WTC11 (cell line): Measurements from ENCODE around the gene SH3GL3. TPM values are rescaled to one million over a fixed set of nuclear protein-coding genes. Genes with fewer than 3 reads are reported as not detected.

Experiments
- ATAC-seq: fragments of 200-7000 bp; cut with Tn5 transposase; 2 replicates; pipeline ENCODE4 v1.10.0; 2021; ENCODE audit warnings: mild to moderate bottlenecking, moderate library complexity
- CTCF ChIA-PET: fragments of 300-600 bp; sonication (Branson Sonifier 250); formaldehyde crosslinking; loops from one replicate; lab custom pipeline; 2021; ENCODE audit warnings: antibody characterized with exemption; lab: Charles Lee
- POLR2A ChIA-PET: fragments of 350-600 bp; sonication (Branson Sonifier 250); formaldehyde crosslinking; loops from one replicate; lab custom pipeline; 2021; ENCODE audit warnings: antibody characterized with exemption; lab: Charles Lee
- DNase-seq: peaks from one replicate; pipeline ENCODE4 v3.0.0; 2021; ENCODE audit warnings: low spot score
- H3K27ac Mint-ChIP-seq: 2 replicates; pipeline ENCODE4 v1.8.0; 2021; ENCODE audit warnings: mixed read lengths
- H3K27me3 Mint-ChIP-seq: 2 replicates; pipeline ENCODE4 v1.8.0; 2021; ENCODE audit warnings: low read depth, mild to moderate bottlenecking, moderate library complexity, mixed read lengths
- H3K36me3 Mint-ChIP-seq: 2 replicates; pipeline ENCODE4 v1.8.0; 2021; ENCODE audit warnings: mixed read lengths
- H3K4me1 Mint-ChIP-seq: 2 replicates; pipeline ENCODE4 v1.8.0; 2022; ENCODE audit warnings: mixed read lengths
- H3K4me3 Mint-ChIP-seq: 2 replicates; pipeline ENCODE4 v1.8.0; 2021; ENCODE audit warnings: mild to moderate bottlenecking, moderate library complexity, mixed read lengths
- H3K9me3 Mint-ChIP-seq: 2 replicates; pipeline ENCODE4 v1.8.0; 2021; ENCODE audit warnings: mixed read lengths
- ATF1 ChIP-seq: sonication (generic); formaldehyde crosslinking; IDR thresholded peaks from 2 replicates; pipeline ENCODE4 v1.8.1; 2023; ENCODE audit warnings: mild to moderate bottlenecking, moderate library complexity, missing genetic modification reagents
- CBFB ChIP-seq: sonication (generic); formaldehyde crosslinking; IDR thresholded peaks from 2 replicates; pipeline ENCODE4 v1.8.1; 2022; ENCODE audit warnings: mild to moderate bottlenecking, low read depth, missing genetic modification reagents
- FOXJ3 ChIP-seq: sonication (generic); formaldehyde crosslinking; IDR thresholded peaks from 2 replicates; pipeline ENCODE4 v1.9.0; 2021; ENCODE audit warnings: missing genetic modification reagents, mild to moderate bottlenecking, borderline replicate concordance
- GABPB1 ChIP-seq: sonication (generic); formaldehyde crosslinking; IDR thresholded peaks from 2 replicates; pipeline ENCODE4 v1.8.1; 2023; ENCODE audit warnings: mild to moderate bottlenecking, missing genetic modification reagents
- GRHL2 ChIP-seq: fragments of 250-450 bp; sonication (Bioruptor Pico); IDR thresholded peaks from 2 replicates; pipeline ENCODE4 v1.8.0; 2022; ENCODE audit warnings: mild to moderate bottlenecking, moderate library complexity; ENCODE audit not compliant: insufficient replicate concordance, severe bottlenecking
- HMGA2 ChIP-seq: fragments of 250-450 bp; sonication (Bioruptor Pico); IDR thresholded peaks from 2 replicates; pipeline ENCODE4 v1.4.0; 2021; ENCODE audit warnings: mild to moderate bottlenecking, moderate library complexity
- KAT7 ChIP-seq: sonication (generic); formaldehyde crosslinking; IDR thresholded peaks from 2 replicates; pipeline ENCODE4 v1.8.1; 2023; ENCODE audit warnings: missing genetic modification reagents, mild to moderate bottlenecking, borderline replicate concordance
- MXD4 ChIP-seq: fragments of 250-450 bp; sonication (Bioruptor Pico); IDR thresholded peaks from 2 replicates; pipeline ENCODE4 v1.8.0; 2021; ENCODE audit warnings: mild to moderate bottlenecking, moderate library complexity, borderline replicate concordance
- NFE2L1 ChIP-seq: sonication (generic); formaldehyde crosslinking; IDR thresholded peaks from 2 replicates; pipeline ENCODE4 v1.8.1; 2023; ENCODE audit warnings: missing genetic modification reagents
- STAT6 ChIP-seq: sonication (generic); formaldehyde crosslinking; conservative IDR thresholded peaks from 2 replicates; pipeline ENCODE4 v1.8.1; 2023; ENCODE audit warnings: mild to moderate bottlenecking, low read depth, missing genetic modification reagents, moderate library complexity
- ZNF219 ChIP-seq: sonication (generic); formaldehyde crosslinking; IDR thresholded peaks from 2 replicates; pipeline ENCODE4 v1.8.0; 2023; ENCODE audit warnings: missing genetic modification reagents, mild to moderate bottlenecking, borderline replicate concordance
- ZNF232 ChIP-seq: sonication (generic); formaldehyde crosslinking; IDR thresholded peaks from 2 replicates; pipeline ENCODE4 v1.8.0; 2022; ENCODE audit warnings: mild to moderate bottlenecking, missing genetic modification reagents
- ZNF512 ChIP-seq: sonication (generic); formaldehyde crosslinking; IDR thresholded peaks from 2 replicates; pipeline ENCODE4 v1.8.1; 2022; ENCODE audit warnings: missing genetic modification reagents, borderline replicate concordance
- total RNA-seq: library from RNA; stranded (reverse); gene quantifications from 3 replicates; pipeline ENCODE4 v1.2.3, GENCODE V29; 2021
- TF ChIP-seq, protein P1 (sequence below): sonication (generic); formaldehyde crosslinking; IDR thresholded peaks from 2 replicates; pipeline ENCODE4 v1.8.0; 2022; ENCODE audit warnings: missing genetic modification reagents
- TF ChIP-seq, protein P2 (sequence below): fragments of 250-450 bp; sonication (Bioruptor Pico); IDR thresholded peaks from 2 replicates; pipeline ENCODE4 v1.9.0; 2021; ENCODE audit warnings: mild to moderate bottlenecking, borderline replicate concordance

The SH3GL3 gene
- total RNA-seq, 1 experiment from 2014 or later: 9.2 TPM

- no peak for ATAC-seq
- Mint-ChIP-seq H3K4me1 (peaks cover 24% of the 10 kb centered on the region), H3K27me3 (peaks cover 14% of the 10 kb centered on the region)
Measured at GRCh38 chr15:83516935-83517334, 69.8 kb downstream of the SH3GL3 start.

More at GRCh38 chr15:83516935-83517334, 69.8 kb downstream of the SH3GL3 start:
- ChIA-PET CTCF (no interaction called here), POLR2A (no interaction called here)
- Mint-ChIP-seq H3K4me3 (no peak overlapping the region), H3K9me3 (peaks cover 12% of the 10 kb centered on the region), H3K27ac (no peak overlapping the region)
- no peak for TF ChIP-seq KAT7
- no peak for TF ChIP-seq FOXJ3 (CRISPR knock-in tag)
- TF ChIP-seq ZNF512 (CRISPR knock-in tag): no peak
- no peak for TF ChIP-seq MXD4 (CRISPR knock-in tag)
- TF ChIP-seq STAT6 (CRISPR knock-in tag): no peak
- no peak for TF ChIP-seq ATF1 (CRISPR knock-in tag)
- TF ChIP-seq, protein P1, sequence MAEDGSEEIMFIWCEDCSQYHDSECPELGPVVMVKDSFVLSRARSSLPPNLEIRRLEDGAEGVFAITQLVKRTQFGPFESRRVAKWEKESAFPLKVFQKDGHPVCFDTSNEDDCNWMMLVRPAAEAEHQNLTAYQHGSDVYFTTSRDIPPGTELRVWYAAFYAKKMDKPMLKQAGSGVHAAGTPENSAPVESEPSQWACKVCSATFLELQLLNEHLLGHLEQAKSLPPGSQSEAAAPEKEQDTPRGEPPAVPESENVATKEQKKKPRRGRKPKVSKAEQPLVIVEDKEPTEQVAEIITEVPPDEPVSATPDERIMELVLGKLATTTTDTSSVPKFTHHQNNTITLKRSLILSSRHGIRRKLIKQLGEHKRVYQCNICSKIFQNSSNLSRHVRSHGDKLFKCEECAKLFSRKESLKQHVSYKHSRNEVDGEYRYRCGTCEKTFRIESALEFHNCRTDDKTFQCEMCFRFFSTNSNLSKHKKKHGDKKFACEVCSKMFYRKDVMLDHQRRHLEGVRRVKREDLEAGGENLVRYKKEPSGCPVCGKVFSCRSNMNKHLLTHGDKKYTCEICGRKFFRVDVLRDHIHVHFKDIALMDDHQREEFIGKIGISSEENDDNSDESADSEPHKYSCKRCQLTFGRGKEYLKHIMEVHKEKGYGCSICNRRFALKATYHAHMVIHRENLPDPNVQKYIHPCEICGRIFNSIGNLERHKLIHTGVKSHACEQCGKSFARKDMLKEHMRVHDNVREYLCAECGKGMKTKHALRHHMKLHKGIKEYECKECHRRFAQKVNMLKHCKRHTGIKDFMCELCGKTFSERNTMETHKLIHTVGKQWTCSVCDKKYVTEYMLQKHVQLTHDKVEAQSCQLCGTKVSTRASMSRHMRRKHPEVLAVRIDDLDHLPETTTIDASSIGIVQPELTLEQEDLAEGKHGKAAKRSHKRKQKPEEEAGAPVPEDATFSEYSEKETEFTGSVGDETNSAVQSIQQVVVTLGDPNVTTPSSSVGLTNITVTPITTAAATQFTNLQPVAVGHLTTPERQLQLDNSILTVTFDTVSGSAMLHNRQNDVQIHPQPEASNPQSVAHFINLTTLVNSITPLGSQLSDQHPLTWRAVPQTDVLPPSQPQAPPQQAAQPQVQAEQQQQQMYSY (CRISPR knock-in tag): no peak
- TF ChIP-seq ZNF219: no peak
- TF ChIP-seq HMGA2 (CRISPR knock-in tag): no peak
- TF ChIP-seq, protein P2, sequence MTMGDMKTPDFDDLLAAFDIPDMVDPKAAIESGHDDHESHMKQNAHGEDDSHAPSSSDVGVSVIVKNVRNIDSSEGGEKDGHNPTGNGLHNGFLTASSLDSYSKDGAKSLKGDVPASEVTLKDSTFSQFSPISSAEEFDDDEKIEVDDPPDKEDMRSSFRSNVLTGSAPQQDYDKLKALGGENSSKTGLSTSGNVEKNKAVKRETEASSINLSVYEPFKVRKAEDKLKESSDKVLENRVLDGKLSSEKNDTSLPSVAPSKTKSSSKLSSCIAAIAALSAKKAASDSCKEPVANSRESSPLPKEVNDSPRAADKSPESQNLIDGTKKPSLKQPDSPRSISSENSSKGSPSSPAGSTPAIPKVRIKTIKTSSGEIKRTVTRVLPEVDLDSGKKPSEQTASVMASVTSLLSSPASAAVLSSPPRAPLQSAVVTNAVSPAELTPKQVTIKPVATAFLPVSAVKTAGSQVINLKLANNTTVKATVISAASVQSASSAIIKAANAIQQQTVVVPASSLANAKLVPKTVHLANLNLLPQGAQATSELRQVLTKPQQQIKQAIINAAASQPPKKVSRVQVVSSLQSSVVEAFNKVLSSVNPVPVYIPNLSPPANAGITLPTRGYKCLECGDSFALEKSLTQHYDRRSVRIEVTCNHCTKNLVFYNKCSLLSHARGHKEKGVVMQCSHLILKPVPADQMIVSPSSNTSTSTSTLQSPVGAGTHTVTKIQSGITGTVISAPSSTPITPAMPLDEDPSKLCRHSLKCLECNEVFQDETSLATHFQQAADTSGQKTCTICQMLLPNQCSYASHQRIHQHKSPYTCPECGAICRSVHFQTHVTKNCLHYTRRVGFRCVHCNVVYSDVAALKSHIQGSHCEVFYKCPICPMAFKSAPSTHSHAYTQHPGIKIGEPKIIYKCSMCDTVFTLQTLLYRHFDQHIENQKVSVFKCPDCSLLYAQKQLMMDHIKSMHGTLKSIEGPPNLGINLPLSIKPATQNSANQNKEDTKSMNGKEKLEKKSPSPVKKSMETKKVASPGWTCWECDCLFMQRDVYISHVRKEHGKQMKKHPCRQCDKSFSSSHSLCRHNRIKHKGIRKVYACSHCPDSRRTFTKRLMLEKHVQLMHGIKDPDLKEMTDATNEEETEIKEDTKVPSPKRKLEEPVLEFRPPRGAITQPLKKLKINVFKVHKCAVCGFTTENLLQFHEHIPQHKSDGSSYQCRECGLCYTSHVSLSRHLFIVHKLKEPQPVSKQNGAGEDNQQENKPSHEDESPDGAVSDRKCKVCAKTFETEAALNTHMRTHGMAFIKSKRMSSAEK (CRISPR knock-in tag): no peak
- TF ChIP-seq NFE2L1 (CRISPR knock-in tag): no peak
- TF ChIP-seq ZNF232: no peak
- TF ChIP-seq GABPB1: no peak
- no peak for TF ChIP-seq GRHL2 (CRISPR knock-in tag)
- no peak for TF ChIP-seq CBFB (CRISPR knock-in tag)
- TF ChIP-seq, all 79 proteins: peak for 0
- no peak for DNase-seq
- no peaks in the 10 kb centered on the region for H3K36me3 Mint-ChIP-seq
